SKM-1 (cell line): ENCODE measurements around the gene WDFY3.
A peak's percentile ranks its signal among the peaks of the same experiment; 100 is the strongest.

ENCODE experiments used
- DNase-seq: peaks from one replicate; lab custom pipeline; 2025; ENCODE audit not compliant: unreplicated experiment; lab: John Stamatoyannopoulos, UW

The WDFY3 gene

DNA sequence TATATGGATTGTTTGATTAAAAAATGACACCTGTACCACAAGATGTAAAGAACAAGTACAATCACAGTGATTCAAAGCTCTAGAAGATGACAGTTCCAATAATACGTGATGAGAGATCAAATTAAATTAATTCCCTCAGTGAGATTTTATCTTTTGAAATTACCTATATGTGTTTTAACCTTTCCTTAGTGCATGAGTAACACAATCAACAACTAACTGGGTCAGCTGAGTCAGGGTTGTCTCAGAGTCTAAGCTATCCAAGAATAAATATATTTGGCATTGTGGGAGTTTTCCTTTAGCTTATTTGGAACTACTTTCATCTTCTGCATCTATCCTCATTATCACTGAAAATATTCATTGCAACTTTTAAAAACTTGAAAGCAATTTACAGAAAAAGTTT is 162.8 kb downstream of the WDFY3 start:
- no peak for DNase-seq

DNA sequence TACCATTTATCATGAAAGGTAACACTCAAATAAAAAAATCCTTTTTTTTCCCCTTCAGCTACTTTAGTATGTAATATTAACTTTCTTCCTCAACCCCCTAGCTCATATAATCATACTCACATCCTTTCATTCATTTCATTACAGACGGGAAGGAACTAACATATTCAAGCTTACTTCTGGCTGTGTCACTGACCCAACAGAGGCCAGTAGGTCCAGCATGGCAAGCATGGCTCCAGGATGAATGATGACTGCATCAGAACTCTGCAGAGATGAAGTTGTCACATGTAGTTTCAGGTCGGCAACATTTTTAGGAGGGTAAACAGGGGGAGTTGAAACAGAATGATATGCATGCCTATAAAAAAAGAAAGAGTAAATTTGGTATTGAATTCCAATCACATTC is 163.4 kb downstream of the WDFY3 start:
- no peak for DNase-seq

DNA sequence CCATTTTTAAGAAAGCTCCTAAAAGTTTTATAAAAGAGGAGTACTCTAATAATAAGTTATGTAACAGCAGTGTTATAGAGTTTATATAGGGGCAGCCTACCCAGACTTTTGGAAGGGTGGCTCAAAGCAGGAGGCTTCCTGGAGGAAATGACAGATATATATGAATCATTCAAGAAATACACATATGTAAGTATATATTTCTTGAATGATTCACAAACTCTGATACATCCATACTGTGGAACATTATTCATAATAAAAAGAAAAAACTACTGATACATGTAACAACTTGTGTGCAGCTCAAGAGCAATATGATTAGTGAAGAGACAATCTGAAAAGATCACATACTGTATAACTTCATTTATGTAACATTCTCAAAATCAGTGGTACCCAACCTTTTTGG is 166.2 kb downstream of the WDFY3 start:
- DNase-seq: no peak

DNA sequence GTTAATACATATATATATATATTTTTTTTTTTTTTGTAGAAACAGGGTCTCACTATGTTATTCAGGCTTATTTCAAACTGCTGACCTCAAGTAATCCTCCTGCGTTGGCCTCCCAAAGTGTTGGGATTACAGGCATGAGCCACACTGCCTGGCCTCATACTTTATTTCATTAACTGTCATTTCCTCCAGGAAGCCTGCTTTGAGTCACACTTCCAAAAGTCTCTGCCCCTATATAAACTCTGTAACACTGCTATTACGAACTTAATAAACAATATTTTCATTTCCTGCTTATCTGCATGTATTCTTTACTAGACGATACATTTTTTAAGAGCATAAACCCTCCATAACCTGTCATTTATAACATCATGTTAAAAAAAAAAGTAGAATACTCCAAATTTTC is 167.2 kb downstream of the WDFY3 start:
- DNase-seq: no peak

DNA sequence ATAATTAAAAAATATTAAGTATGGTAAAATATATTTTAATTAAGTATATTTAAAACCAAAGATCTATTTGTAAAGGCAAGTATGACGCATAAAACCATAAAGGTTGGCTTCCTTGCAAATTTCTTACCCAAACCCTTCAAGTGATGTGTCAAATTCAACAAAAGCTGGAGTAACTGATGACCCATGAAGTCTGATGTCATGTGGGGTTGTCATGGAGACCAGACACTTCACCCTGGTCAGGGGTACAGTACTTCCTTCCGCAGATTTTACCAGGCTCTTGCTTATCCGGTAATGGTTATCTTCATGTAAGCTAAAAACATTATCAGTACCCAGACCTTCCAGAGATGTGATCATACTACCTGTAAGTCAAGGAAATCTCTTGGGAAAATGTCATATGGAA is 170.1 kb downstream of the WDFY3 start:
- DNase-seq: no peak

DNA sequence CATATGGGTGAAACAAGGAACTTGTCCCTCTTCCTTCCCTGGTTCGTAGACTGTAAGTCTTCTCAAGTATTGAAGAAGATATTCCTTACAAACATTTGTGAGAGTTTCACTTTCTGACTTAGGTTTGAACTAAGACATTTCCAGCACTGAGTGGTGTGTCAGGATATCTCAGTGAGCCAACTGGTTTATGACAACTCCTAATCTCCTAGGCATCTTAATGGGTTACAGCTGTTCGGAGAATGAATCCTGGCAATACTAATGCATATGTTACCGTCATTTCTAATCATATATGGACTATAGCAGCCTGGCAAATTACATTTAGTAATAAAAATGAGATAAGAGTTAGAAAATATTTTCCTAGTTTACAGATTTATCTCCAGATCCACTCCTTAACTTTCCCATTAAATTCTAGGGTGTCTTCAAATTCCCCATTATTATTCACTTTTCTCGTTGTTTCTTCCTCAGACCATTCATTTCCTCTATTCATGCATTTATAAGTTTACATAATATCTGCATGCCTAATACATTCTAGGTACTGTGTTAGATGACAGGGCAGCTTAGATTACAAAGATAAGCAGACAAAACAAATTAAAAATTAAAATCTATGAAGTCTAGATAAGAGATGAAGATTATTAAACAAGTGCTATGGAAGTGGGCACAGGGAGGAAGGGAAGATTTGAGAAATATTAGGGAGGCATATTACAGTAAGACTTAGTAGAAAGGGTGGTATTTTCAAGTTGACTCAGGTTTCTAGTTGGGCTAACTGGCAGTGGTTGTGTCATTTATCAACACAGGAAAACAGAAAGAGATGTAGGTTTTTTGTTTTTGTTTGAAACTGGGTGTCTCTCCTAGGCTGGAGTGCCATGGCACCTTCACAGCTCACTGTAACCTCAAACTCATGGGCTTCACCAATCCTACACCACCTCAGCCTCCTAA is 173.9 kb downstream of the WDFY3 start:
- DNase-seq: no peak

DNA sequence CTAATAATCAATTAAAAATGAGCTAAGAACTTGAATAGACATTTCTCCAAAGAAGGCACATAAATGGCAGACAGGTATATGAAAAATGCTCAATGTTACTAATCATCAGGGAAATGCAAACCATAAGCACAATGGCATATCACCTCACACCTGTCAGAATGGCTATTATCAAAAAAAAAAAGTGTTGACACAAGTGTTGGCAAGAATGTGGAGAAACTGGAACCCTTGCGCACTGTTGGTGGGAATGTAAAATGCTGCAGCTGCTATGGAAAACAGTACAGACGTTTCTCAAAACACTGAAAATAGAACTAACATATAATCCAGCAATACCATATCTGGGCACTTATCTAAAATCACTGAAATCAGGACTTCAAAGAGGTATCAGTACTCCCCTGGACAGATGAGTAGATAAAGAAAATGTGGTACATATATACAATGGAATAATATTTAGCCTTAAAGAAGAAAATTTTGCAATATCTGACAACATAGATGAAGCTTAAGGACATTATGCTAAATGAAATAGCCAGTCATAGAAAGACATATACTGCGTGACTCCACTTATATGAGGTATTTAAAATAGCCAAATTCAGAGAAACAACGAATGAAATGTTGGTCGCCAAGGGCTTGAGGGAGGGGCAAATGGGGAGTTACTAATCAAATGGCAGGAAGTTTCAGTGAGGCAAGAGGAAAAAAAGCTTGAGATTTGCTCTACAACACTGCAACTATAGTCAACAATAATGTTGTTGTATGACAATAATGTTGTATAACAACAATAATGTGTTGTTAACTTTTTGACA is 175.5 kb downstream of the WDFY3 start:
- no peak for DNase-seq

DNA sequence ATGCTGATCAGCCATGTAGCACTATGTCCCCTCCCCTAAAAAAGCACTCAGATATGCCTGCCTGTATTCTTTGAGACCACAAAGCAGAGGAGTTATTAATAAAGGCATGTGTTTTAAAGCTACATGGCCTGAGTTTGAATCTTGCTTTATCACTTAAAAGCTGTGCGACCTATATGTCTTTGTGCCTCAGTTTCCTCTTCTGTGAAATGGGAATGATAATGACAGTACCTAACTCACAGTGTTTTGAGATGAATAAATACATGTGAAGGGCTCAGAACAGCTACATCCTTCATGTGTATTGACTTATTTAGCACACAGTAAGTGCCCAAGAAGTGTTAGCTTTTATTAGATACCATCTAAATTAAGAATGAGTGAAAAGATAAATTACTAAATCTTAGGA is 180.0 kb downstream of the WDFY3 start:
- no peak for DNase-seq

DNA sequence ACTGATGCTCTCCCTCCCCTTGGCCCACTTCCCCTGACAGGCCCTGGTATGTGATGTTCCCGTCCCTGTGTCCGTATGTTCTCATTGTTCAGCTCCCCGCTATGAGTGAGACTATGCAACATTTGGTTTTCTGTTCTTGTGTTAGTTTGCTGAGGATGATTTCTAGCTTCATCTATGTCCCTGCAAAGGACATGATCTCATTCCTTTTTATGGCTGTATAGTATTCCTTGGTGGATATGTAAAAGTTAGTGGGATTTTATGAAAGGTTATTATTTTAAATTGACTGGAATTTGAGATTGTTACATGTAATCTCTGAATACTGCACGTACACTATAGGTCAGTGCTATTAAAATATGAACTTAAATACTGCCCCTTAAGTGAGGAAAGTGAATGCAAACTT is 184.0 kb downstream of the WDFY3 start:
- DNase-seq: no peak

DNA sequence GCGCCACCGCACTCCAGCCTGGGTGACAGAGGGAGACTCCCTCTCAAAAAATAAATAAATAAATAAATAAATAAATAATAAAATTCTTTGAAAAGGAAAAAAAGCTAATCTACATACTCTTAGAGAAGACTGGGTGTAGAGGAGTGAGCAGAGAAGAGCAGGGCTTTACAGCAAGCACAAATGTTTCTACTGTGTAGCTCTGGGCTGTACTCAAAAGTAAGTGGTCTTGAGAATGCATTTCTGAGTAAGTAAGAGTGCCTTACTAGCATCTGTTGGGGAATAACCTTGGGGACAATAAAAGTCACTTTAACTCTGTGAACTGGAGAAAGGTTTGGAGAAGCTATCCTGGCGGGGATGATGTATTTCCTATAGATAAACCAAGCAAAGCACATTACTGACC is 185.8 kb downstream of the WDFY3 start:
- DNase-seq: no peak

DNA sequence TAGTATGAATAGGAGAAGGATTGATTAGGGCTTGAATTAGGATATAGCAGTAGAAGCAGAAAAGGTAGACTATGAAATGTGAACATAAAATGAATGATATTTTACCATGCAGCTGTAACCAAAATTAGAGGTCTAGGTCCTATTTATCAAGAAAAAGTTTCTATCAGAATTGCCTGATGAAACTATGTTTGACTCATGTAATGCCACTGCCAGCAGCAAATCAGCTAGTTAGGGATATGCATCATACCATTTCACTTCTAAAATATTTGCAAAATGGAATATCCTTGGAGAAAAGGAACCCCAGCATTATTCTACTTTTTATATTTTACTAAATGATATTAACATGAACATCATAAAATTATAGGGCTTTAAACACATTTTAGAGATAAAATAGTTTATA is 188.4 kb downstream of the WDFY3 start:
- no peak for DNase-seq

DNA sequence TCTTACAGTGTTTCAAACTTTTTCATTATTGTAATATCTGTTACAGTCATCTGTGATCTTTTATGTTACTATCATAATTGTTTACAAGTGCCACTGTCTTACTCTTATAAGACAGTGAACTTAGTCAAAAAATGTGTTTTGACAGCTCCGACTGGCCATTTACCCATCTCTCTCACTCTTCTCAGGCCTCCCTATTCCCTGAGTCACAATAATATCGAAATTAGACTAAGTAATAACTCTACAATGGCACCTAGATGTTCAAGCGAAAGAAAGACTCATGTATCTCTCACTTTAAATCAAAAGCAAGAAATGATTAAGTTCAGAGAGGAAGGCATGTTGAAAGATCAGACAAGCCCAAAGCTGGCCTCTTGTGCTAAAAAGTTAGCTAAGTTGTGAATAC is 199.3 kb downstream of the WDFY3 start:
- no peak for DNase-seq

DNA sequence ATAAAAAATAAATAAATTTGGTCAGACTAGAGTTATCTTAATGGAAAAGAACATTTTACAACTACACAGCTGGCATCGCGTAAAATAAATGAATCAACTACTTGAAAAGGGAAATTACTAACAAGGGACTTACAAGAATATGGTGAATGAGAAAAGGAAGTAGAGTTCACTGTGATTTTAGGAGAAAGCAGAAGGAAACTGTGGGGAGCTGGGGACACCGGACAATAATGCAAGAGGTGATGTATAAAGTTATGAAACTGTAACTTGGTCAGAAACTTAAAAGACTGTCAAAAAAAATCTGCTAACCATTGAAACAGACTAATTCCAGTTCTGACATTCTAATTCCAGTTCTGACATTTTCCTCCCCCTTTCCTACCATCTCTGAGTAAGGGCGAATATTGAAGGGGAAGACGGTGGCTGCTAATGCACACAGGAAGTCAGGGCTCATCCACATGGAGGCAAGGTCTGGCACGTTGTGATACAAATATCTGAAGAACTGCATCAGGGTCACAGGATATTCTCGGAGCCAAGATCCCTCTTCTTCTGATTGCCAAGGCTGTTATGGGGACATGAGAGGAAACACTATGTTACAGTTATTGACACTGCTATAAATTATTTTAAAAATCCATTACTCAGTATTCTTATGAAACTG is 213.0 kb downstream of the WDFY3 start:
- peak; percentile 86 for DNase-seq

DNA sequence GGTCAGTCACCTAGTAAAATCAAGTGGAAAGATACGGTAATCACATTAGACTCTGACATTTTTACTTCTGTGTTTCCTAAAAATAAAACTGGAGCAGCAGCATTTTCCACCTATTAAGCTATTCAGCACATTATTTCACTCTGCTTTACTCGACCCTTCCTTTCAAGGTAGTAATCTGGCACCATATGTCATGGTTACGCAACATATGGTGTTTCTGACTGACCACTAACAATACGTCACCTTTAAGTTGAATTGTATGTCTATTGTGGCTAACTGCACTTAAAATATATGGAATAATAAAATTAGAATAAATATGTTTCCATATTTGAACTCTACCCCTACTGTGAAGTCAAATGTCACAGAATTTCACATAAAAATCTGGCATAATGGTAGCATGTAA is 214.8 kb downstream of the WDFY3 start:
- DNase-seq: no peak

DNA sequence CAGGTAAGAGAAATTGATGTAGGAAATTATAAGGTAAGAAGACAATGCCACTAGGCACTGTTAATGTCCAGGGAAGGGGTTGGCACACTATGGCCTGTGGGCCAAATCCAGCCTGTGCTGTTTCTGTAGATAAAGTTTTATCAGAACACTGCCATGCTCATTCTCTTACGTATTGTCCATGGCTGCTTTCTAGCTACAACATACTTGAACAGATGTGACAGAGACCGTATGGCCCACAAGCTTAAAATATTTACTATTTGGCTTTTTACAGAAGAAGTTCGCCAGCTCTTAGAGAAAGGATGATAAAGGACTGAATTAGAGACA is 215.6 kb downstream of the WDFY3 start:
- DNase-seq: no peak

DNA sequence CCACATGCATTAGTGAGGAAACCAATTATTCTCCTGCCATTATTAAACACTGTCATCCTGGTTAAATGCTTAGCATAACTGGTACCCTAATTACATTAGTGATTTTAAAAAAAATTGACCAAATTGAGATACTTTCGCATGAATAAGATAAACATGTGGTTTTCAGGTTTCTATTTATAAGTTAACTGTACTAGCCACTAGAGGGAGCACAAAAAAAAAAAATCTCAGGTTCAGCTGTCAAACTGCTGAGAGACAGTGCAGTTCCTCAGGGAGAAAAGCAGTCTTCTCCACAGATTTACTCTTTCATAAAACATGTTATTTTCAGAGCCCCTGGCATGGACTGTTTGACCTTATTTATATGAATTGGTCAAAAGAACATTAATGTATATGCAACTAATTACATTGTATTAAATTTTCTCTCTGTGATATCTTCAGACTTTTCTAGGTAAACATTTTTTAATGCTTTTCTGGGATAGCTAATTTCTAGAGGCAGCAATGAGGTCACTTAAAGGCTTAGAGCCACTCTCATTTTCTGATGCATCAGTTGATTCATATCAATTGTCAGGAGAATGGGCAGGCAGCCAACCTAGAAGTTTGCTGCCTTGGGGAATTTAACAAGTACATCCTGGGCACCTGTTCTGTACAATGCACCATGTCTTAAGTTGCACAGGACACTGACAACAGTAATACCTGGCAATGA is 216.1 kb downstream of the WDFY3 start:
- peak; percentile 4 for DNase-seq

DNA sequence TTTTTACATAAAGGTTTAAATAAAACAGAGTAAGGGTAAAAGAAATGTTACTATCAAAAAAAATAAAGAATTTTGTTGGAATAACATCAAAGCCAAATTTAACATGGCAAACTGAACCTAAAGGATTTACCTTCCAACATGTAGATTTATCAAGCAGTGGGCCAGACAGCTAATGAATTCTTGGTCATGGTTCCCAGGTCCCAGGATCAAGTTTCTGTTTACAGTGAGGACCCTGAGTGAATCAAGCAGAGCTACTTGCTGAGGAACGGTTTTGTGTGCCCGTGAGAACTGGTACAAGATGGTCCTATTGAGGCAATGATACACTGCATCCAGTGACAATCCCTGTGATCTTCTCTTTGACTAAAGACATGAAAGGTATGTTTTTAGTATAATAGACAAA is 226.4 kb downstream of the WDFY3 start:
- DNase-seq: no peak

DNA sequence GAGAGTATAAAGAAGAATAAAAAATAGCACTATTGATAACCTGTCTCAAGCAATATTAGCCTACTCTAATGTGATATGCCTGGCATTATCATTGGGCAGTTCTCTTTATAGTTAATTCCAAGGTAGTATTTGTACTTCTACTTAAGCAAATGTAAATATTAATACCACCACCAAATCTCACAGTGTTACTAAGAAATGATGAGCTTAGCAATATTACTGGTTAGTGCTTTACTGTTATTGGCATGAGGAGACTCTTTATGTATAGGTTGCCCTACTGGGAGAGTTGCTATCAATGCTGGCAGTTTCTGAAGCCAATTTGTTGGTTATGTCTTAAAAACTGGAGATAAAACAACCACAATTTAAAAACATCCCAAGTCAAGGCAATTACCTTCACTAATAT is 227.9 kb downstream of the WDFY3 start:
- no peak for DNase-seq

DNA sequence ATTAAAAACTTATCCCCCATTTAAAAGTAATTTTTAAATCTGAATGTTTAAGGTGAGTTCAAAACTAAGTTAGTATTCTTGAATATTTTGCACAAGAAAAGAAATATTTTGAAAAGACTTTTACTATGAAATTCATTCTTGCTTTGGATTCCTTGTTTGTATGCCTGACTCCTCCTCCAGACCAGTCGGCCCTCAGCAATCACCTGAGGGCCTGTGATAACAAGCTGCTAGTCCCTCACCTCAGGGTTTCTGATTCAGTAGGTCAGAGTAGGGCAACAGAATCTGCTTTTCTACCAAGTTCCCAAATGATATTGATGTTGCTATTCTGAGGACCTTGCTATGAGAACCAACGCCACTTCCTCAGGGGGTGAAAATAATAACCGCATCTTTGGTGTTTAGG is 228.8 kb downstream of the WDFY3 start:
- no peak for DNase-seq

DNA sequence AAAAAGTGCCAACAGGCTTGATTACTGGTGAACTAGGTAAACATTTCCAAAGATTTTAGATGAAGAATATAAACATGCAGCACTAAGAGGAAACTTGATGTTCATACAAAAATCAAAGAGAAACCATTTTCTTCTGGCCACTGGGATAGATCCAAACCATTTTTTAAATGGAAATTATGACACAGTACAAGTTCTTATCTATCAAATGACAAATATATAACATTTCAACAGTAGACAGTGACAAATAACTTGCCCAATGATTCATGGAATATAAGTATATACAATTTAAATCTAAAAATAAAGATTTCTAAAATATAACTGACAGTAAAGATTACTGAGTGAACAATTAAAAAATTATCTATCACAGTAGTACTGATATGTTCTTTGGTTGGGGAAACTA is 232.5 kb downstream of the WDFY3 start:
- no peak for DNase-seq

DNA sequence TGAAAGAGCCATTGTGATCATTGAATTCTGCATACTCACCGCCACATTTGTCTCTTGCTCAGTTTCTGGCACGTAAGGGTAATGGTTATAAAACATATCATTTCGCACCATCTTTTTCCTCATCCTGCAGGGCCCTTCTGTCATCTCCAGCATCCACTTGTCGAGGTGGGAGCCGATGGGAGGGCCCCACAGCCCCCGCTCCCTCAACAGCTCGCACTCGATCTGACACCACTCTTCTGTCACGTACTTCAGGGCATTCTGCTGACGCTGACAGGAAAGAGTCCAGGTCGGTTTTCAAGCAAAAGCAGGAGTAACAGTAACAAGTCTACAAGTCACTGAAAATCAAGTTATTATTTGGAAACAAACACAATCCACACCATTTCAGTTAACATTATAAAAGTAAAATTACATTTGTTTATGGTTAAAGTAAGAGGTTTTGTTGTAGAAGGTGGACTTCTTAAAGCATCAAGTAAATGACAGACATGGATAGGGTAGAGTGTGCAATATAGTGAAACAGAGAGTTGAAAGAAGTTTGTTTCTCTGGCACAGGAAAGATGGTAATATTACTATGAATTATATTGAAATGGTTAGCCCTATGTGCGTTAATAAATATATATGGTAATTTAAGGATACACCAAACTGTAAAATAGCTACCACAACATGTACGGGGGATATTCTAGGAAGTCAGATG is 233.0 kb downstream of the WDFY3 start:
- no peak for DNase-seq
